HEK293 (cell line): Measurements from ENCODE around the gene RGS9BP.

Experiments
- CTCF ChIA-PET: fragments of 350-600 bp; formaldehyde crosslinking; extraction: SDS; loops from one replicate; lab custom pipeline; 2021; ENCODE audit warnings: antibody characterized with exemption; lab: Yijun Ruan, JAX
- POLR2A ChIA-PET: fragments of 300-600 bp; formaldehyde crosslinking; extraction: SDS; loops from one replicate; lab custom pipeline; 2020; ENCODE audit warnings: antibody characterized with exemption, inconsistent platforms; lab: Yijun Ruan, JAX
- H3K27ac ChIP-seq: fragments of 200-500 bp; sonication (Bioruptor generic); 2 replicates; pipeline ENCODE4 v1.5.1; 2014; ENCODE audit warnings: low read depth, low read length, control low read depth, inconsistent platforms; ENCODE audit errors: extremely low read depth
- H3K36me3 ChIP-seq, 2 experiments: fragments of 200-500 bp in 1 of 2; sonication (Bioruptor generic) in 1 of 2; 1 replicate in 1 of 2; 2 replicates in 1 of 2; pipeline ENCODE4 v1.5.1; 2014 to 2017; ENCODE audit warnings: inconsistent platforms in 2 of 2, low read length in 2 of 2; ENCODE audit not compliant: control insufficient read depth in 2 of 2, insufficient read depth in 1 of 2
- H3K4me1 ChIP-seq: fragments of 200-500 bp; sonication (Bioruptor generic); 2 replicates; pipeline ENCODE4 v1.5.1; 2014; ENCODE audit warnings: mild to moderate bottlenecking, low read length, inconsistent platforms; ENCODE audit not compliant: control insufficient read depth, insufficient read depth
- H3K4me3 ChIP-seq: 2 replicates; pipeline ENCODE4 v1.5.1; 2011; ENCODE audit warnings: low read depth, mild to moderate bottlenecking, control low read depth, low read length, moderate library complexity
- H3K9me3 ChIP-seq: fragments of 200-500 bp; sonication (Bioruptor generic); 2 replicates; pipeline ENCODE4 v1.5.1; 2014; ENCODE audit warnings: low read depth, low read length, inconsistent platforms; ENCODE audit not compliant: control insufficient read depth, insufficient read depth
- GLI4 ChIP-seq: fragments of 450-650 bp; formaldehyde crosslinking; IDR thresholded peaks from 2 replicates; pipeline ENCODE4 v1.5.1; 2016; ENCODE audit warnings: missing biosample characterization, missing genetic modification characterization
- HOXC10 ChIP-seq: sonication (generic); formaldehyde crosslinking; IDR thresholded peaks from 2 replicates; pipeline ENCODE4 v1.8.1; 2023; ENCODE audit warnings: mild to moderate bottlenecking, missing genetic modification reagents
- IKZF3 ChIP-seq: fragments of 450-650 bp; IDR thresholded peaks from 2 replicates; pipeline ENCODE4 v1.5.0; 2018; ENCODE audit warnings: missing biosample characterization, mild to moderate bottlenecking, missing genetic modification characterization, moderate library complexity
- KLF1 ChIP-seq: fragments of 450-650 bp; formaldehyde crosslinking; IDR thresholded peaks from 2 replicates; pipeline ENCODE4 v1.5.1; 2016; ENCODE audit warnings: missing biosample characterization, missing genetic modification characterization
- MEIS1 ChIP-seq: sonication (generic); formaldehyde crosslinking; IDR thresholded peaks from 2 replicates; pipeline ENCODE4 v1.8.1; 2022; ENCODE audit warnings: missing genetic modification reagents, mild to moderate bottlenecking, borderline replicate concordance
- ZBTB21 ChIP-seq: fragments of 450-650 bp; formaldehyde crosslinking; IDR thresholded peaks from 2 replicates; pipeline ENCODE4 v1.5.1; 2017; ENCODE audit warnings: missing biosample characterization, missing genetic modification characterization
- ZFHX2 ChIP-seq: fragments of 450-650 bp; formaldehyde crosslinking; conservative IDR thresholded peaks from 2 replicates; pipeline ENCODE4 v1.5.1; 2016; ENCODE audit warnings: missing biosample characterization, missing genetic modification characterization
- ZNF341 ChIP-seq: fragments of 450-650 bp; formaldehyde crosslinking; IDR thresholded peaks from 2 replicates; pipeline ENCODE4; 2016; ENCODE audit warnings: low read depth, missing biosample characterization, missing genetic modification characterization
- ZNF510 ChIP-seq: fragments of 450-650 bp; formaldehyde crosslinking; IDR thresholded peaks from 2 replicates; pipeline ENCODE4 v1.5.1; 2018; ENCODE audit warnings: mild to moderate bottlenecking, missing genetic modification characterization, missing biosample characterization; ENCODE audit not compliant: insufficient replicate concordance
- ZNF514 ChIP-seq: fragments of 450-650 bp; formaldehyde crosslinking; IDR thresholded peaks from 2 replicates; pipeline ENCODE4 v1.5.1; 2016; ENCODE audit warnings: missing biosample characterization, missing genetic modification characterization
- ZNF529 ChIP-seq: fragments of 450-650 bp; formaldehyde crosslinking; IDR thresholded peaks from 2 replicates; pipeline ENCODE4 v1.5.1; 2017; ENCODE audit warnings: missing genetic modification characterization, missing biosample characterization; ENCODE audit not compliant: insufficient replicate concordance
- ZNF561 ChIP-seq: fragments of 450-650 bp; IDR thresholded peaks from 2 replicates; pipeline ENCODE4 v1.5.1; 2018; ENCODE audit warnings: missing biosample characterization, missing genetic modification characterization, borderline replicate concordance
- ZNF707 ChIP-seq: fragments of 450-650 bp; formaldehyde crosslinking; IDR thresholded peaks from 2 replicates; pipeline ENCODE4 v1.5.1; 2016; ENCODE audit warnings: missing biosample characterization, missing genetic modification characterization
- ZNF776 ChIP-seq: fragments of 450-650 bp; formaldehyde crosslinking; IDR thresholded peaks from 2 replicates; pipeline ENCODE4 v1.5.0; 2017; ENCODE audit warnings: missing biosample characterization, missing genetic modification characterization, borderline replicate concordance
- ZSCAN30 ChIP-seq: fragments of 450-650 bp; IDR thresholded peaks from 2 replicates; pipeline ENCODE4 v1.5.1; 2018; ENCODE audit warnings: missing biosample characterization, mild to moderate bottlenecking, missing genetic modification characterization, moderate library complexity
- TF ChIP-seq, protein P1 (sequence below): fragments of 450-650 bp; formaldehyde crosslinking; IDR thresholded peaks from 2 replicates; pipeline ENCODE4 v1.5.1; 2016; ENCODE audit warnings: missing biosample characterization, missing genetic modification characterization
- TF ChIP-seq, protein P2 (sequence below): fragments of 450-650 bp; formaldehyde crosslinking; IDR thresholded peaks from 2 replicates; pipeline ENCODE4 v1.5.1; 2016; ENCODE audit warnings: missing biosample characterization, missing genetic modification characterization
- TF ChIP-seq, protein P3 (sequence below): fragments of 450-650 bp; formaldehyde crosslinking; IDR thresholded peaks from 2 replicates; pipeline ENCODE4 v1.5.1; 2016; ENCODE audit warnings: missing biosample characterization, missing genetic modification characterization, borderline replicate concordance
- TF ChIP-seq, protein P4 (sequence below): fragments of 450-650 bp; formaldehyde crosslinking; IDR thresholded peaks from 2 replicates; pipeline ENCODE4 v1.5.1; 2016; ENCODE audit warnings: missing biosample characterization, missing genetic modification characterization

RGS9BP gene

DNA sequence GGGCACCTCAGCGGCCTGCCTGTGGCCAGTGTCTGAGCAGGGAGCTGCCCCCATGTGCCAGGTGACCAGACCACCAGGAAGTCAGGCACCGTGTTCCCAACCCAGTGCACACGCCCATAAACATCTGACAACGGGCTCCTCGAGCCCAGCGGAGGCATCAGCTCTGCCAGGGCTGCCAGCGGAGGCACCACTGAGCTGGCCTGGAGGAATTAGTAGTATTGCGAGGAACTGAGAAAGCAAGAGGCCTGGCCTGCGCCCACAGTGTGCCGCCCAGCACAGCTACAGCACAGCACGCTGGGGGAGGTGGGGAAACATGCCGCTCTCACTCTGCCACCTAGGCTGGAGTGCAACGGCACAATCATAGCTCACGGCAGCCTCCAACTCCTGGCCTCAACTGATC is 45.3 kb upstream of the RGS9BP start:
- TF ChIP-seq MEIS1 (CRISPR knock-in tag) (no peak), ZNF561 (tag by site-specific recombination) (no peak), ZBTB21 (tag by site-specific recombination) (no peak), ZNF529 (tag by site-specific recombination) (no peak), ZNF510 (no peak), ZNF707 (tag by site-specific recombination) (no peak), ZNF776 (tag by site-specific recombination) (no peak), GLI4 (tag by site-specific recombination) (no peak), ZNF514 (no peak), HOXC10 (CRISPR knock-in tag) (no peak), ZNF341 (tag by site-specific recombination) (no peak), IKZF3 (no peak), KLF1 (tag by site-specific recombination) (no peak)
- TF ChIP-seq, protein P1, sequence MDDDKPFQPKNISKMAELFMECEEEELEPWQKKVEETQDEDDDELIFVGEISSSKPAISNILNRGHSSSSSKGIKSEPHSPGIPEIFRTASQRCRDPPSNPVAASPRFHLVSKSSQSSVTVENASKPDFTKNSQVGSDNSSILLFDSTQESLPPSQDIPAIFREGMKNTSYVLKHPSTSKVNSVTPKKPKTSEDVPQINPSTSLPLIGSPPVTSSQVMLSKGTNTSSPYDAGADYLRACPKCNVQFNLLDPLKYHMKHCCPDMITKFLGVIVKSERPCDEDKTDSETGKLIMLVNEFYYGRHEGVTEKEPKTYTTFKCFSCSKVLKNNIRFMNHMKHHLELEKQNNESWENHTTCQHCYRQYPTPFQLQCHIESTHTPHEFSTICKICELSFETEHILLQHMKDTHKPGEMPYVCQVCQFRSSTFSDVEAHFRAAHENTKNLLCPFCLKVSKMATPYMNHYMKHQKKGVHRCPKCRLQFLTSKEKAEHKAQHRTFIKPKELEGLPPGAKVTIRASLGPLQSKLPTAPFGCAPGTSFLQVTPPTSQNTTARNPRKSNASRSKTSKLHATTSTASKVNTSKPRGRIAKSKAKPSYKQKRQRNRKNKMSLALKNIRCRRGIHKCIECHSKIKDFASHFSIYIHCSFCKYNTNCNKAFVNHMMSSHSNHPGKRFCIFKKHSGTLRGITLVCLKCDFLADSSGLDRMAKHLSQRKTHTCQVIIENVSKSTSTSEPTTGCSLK (tag by site-specific recombination) = no peak
- TF ChIP-seq, protein P2, sequence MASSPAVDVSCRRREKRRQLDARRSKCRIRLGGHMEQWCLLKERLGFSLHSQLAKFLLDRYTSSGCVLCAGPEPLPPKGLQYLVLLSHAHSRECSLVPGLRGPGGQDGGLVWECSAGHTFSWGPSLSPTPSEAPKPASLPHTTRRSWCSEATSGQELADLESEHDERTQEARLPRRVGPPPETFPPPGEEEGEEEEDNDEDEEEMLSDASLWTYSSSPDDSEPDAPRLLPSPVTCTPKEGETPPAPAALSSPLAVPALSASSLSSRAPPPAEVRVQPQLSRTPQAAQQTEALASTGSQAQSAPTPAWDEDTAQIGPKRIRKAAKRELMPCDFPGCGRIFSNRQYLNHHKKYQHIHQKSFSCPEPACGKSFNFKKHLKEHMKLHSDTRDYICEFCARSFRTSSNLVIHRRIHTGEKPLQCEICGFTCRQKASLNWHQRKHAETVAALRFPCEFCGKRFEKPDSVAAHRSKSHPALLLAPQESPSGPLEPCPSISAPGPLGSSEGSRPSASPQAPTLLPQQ = no peak
- TF ChIP-seq, protein P3, sequence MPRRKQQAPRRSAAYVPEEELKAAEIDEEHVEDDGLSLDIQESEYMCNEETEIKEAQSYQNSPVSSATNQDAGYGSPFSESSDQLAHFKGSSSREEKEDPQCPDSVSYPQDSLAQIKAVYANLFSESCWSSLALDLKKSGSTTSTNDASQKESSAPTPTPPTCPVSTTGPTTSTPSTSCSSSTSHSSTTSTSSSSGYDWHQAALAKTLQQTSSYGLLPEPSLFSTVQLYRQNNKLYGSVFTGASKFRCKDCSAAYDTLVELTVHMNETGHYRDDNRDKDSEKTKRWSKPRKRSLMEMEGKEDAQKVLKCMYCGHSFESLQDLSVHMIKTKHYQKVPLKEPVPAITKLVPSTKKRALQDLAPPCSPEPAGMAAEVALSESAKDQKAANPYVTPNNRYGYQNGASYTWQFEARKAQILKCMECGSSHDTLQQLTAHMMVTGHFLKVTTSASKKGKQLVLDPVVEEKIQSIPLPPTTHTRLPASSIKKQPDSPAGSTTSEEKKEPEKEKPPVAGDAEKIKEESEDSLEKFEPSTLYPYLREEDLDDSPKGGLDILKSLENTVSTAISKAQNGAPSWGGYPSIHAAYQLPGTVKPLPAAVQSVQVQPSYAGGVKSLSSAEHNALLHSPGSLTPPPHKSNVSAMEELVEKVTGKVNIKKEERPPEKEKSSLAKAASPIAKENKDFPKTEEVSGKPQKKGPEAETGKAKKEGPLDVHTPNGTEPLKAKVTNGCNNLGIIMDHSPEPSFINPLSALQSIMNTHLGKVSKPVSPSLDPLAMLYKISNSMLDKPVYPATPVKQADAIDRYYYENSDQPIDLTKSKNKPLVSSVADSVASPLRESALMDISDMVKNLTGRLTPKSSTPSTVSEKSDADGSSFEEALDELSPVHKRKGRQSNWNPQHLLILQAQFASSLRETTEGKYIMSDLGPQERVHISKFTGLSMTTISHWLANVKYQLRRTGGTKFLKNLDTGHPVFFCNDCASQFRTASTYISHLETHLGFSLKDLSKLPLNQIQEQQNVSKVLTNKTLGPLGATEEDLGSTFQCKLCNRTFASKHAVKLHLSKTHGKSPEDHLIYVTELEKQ (tag by site-specific recombination) = no peak
- TF ChIP-seq, all 188 proteins: peak for 0

DNA sequence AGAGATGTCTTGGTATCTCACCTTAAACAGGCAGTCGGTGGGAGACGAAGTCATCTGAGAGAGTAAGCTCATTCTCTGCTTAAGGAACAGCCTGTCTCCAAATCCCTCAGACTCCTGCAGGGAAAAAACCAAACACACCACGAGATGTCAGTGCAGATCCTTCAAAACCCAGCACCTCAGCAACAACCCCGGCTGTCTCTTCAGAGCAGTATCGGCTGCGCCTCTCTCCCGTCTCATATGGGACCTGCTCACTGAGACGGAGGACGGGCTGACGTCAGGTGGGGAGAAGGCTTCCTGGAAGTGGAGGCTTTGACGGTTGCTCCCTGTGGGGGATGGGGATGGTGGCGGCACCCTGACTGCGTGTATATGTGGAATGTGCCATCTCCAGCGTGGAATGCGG is 44.3 kb upstream of the RGS9BP start:
- TF ChIP-seq, protein P4, sequence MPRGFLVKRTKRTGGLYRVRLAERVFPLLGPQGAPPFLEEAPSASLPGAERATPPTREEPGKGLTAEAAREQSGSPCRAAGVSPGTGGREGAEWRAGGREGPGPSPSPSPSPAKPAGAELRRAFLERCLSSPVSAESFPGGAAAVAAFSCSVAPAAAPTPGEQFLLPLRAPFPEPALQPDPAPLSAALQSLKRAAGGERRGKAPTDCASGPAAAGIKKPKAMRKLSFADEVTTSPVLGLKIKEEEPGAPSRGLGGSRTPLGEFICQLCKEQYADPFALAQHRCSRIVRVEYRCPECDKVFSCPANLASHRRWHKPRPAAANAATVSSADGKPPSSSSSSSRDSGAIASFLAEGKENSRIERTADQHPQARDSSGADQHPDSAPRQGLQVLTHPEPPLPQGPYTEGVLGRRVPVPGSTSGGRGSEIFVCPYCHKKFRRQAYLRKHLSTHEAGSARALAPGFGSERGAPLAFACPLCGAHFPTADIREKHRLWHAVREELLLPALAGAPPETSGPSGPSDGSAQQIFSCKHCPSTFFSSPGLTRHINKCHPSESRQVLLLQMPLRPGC = no peak
- TF ChIP-seq ZSCAN30 (tag by site-specific recombination) (no peak), ZFHX2 (tag by site-specific recombination) (no peak)
- TF ChIP-seq, all 188 proteins: peak for 0
- no peak overlapping the region for H3K27ac ChIP-seq
- ChIA-PET POLR2A (no interaction called here), CTCF (interaction anchor here (0.6 kb wide), 2 partner anchors 19 to 488 kb away, joined by 3 read pairs; no protein-coding TSS in a partner anchor)
- no peaks in the 10 kb centered on the region for H3K9me3 ChIP-seq
- H3K4me1 ChIP-seq = no peaks in the 10 kb centered on the region
- H3K36me3 ChIP-seq = peaks cover 53 to 80% of the 10 kb centered on the region in 2 experiments
- H3K4me3 ChIP-seq = no peak overlapping the region

More for the DNA sequence above, 45.3 kb upstream of the RGS9BP start:
- CTCF ChIA-PET = interaction anchor here (0.6 to 1.3 kb wide), 3 partner anchors 26 to 324 kb away, joined by 3 to 5 read pairs (median 3); no protein-coding TSS in a partner anchor
- Histone ChIP-seq H3K27ac (no peak overlapping the region), H3K4me3 (no peak overlapping the region), H3K9me3 (no peaks in the 10 kb centered on the region), H3K4me1 (no peaks in the 10 kb centered on the region), H3K36me3 (peaks cover 50 to 81% of the 10 kb centered on the region in 2 experiments)
- POLR2A ChIA-PET = interaction anchor here (0.6 kb wide), 1 partner anchor 71 kb away, joined by 12 read pairs; no protein-coding TSS in a partner anchor
